K562 (cell line): ENCODE measurements around the gene TAF15. TPM values are rescaled to one million over a fixed set of nuclear protein-coding genes. Genes with fewer than 3 reads are reported as not detected.

Experiments used
- ATAC-seq: fragments of 200-7000 bp; cut with Tn5 transposase; 3 replicates; pipeline ENCODE4 v1.9.1; 2020; ENCODE audit warnings: moderate library complexity
- BruUV-seq: library from RNA; stranded (reverse); fragments of 400-500 nt; replicated peaks from 2 replicates; lab custom pipeline; 2021; lab: Mats Ljungman, UMichigan
- CTCF ChIA-PET: fragments of 300-600 bp; formaldehyde crosslinking; extraction: SDS; loops from one replicate; lab custom pipeline; 2021; ENCODE audit warnings: low intra/inter-chr PET ratio; lab: Yijun Ruan, JAX
- POLR2A ChIA-PET: fragments of 300-600, 350-650 bp; sonication (Branson Sonifier 250); formaldehyde crosslinking; extraction: SDS; loops from one replicate; lab custom pipeline; 2021; ENCODE audit warnings: antibody characterized with exemption, inconsistent platforms; lab: Yijun Ruan, JAX
- DNase-seq, 4 experiments: peaks; one replicate each; pipeline versions ENCODE4 v3.0.0 to v3.0.0-alpha.2; 2011 to 2018; ENCODE audit warnings: low spot score in 3 of 4, mixed read lengths in 3 of 4; ENCODE audit errors: extremely low read depth in 1 of 4
- FAIRE-seq: peaks from 2 replicates; lab custom pipeline; 2011; peaks lifted over from hg19 to GRCh38; lab: Jason Lieb, UNC
- H2AFZ ChIP-seq: 2 replicates; pipeline ENCODE4 v1.6.0; 2011; ENCODE audit warnings: low read depth, low read length, control low read depth, inconsistent platforms
- H3K27ac ChIP-seq: fragments of 200-600 bp; 3 replicates; pipeline ENCODE4 v1.8.0; 2011; ENCODE audit warnings: low read depth, mild to moderate bottlenecking, control low read depth, inconsistent platforms, low read length, moderate library complexity, mixed read lengths; ENCODE audit errors: extremely low read depth
- H3K27me3 ChIP-seq, 2 experiments: fragments of 300-600 bp in 1 of 2; 2 replicates in 1 of 2; 3 replicates in 1 of 2; pipeline versions ENCODE4 v1.6.0 to v1.8.0; 2011; ENCODE audit warnings: inconsistent platforms in 2 of 2, low read length in 2 of 2, mild to moderate bottlenecking in 1 of 2, mixed read lengths in 1 of 2, moderate library complexity in 1 of 2; ENCODE audit not compliant: control insufficient read depth in 2 of 2, insufficient read depth in 2 of 2
- H3K36me3 ChIP-seq: fragments of 300-600 bp; 3 replicates; pipeline ENCODE4 v1.8.0; 2011; ENCODE audit warnings: mild to moderate bottlenecking, low read length, inconsistent platforms; ENCODE audit not compliant: control insufficient read depth, insufficient read depth
- H3K4me1 ChIP-seq, 2 experiments: fragments of 200-600 bp in 1 of 2; replicated peaks in 1 of 2; 2 replicates in 1 of 2; 3 replicates in 1 of 2; pipeline versions ENCODE4 v1.5.1 to v1.8.0; 2011; ENCODE audit warnings: inconsistent platforms in 2 of 2, low read length in 2 of 2, mild to moderate bottlenecking in 1 of 2, mixed read lengths in 1 of 2, moderate library complexity in 1 of 2; ENCODE audit not compliant: control insufficient read depth in 2 of 2, insufficient read depth in 2 of 2
- H3K4me2 ChIP-seq: 2 replicates; pipeline ENCODE4 v1.6.1; 2011; ENCODE audit warnings: low read length, control low read depth, inconsistent platforms, mixed read lengths; ENCODE audit not compliant: insufficient read depth
- H3K4me3 ChIP-seq: fragments of 200-600 bp; sonication (generic), shearing (Covaris generic); 2 replicates; pipeline ENCODE4 v1.5.1; 2016; ENCODE audit warnings: control low read depth, inconsistent platforms
- H3K79me2 ChIP-seq: fragments of 200-600 bp; 3 replicates; pipeline ENCODE4 v1.8.0; 2011; ENCODE audit warnings: low read length, inconsistent platforms; ENCODE audit not compliant: control insufficient read depth, insufficient read depth
- H3K9ac ChIP-seq, 2 experiments: 2 replicates each; pipeline versions ENCODE4 v1.6.0 to v1.6.1; 2011; ENCODE audit warnings: low read depth in 2 of 2, low read length in 2 of 2, control low read depth in 1 of 2, inconsistent platforms in 1 of 2, mild to moderate bottlenecking in 1 of 2, mixed read lengths in 1 of 2; ENCODE audit not compliant: insufficient read depth in 1 of 2
- H3K9me1 ChIP-seq: one replicate; pipeline ENCODE4 v1.6.0; 2011; ENCODE audit warnings: inconsistent platforms, mild to moderate bottlenecking, low read length, moderate library complexity; ENCODE audit not compliant: control insufficient read depth, insufficient read depth
- H3K9me3 ChIP-seq: replicated peaks from 2 replicates; pipeline ENCODE4 v1.5.1; 2011; ENCODE audit warnings: low read depth, low read length, inconsistent platforms; ENCODE audit not compliant: control insufficient read depth, insufficient read depth
- H4K20me1 ChIP-seq: replicated peaks from 2 replicates; pipeline ENCODE4 v1.6.1; 2011; ENCODE audit warnings: low read length, inconsistent platforms, mixed read lengths; ENCODE audit not compliant: control insufficient read depth, insufficient read depth
- BCOR ChIP-seq: fragments of 450-650 bp; IDR thresholded peaks from 2 replicates; pipeline ENCODE4 v1.6.1; 2016
- CBFA2T2 ChIP-seq: fragments of 450-650 bp; conservative IDR thresholded peaks from 2 replicates; pipeline ENCODE4 v1.6.1; 2017; ENCODE audit warnings: mild to moderate bottlenecking
- DACH1 ChIP-seq: fragments of 450-650 bp; IDR thresholded peaks from 2 replicates; pipeline ENCODE4 v1.6.1; 2018; ENCODE audit not compliant: partially characterized antibody
- ETS1 ChIP-seq: conservative IDR thresholded peaks from 2 replicates; pipeline ENCODE4 v1.6.1; 2011; ENCODE audit warnings: low read depth, mild to moderate bottlenecking, low read length; ENCODE audit not compliant: control insufficient read depth
- EZH2 ChIP-seq: IDR thresholded peaks from 2 replicates; pipeline ENCODE4 v1.6.1; 2012; ENCODE audit warnings: low read depth, mild to moderate bottlenecking, inconsistent platforms, low read length, borderline replicate concordance
- KDM1A ChIP-seq, 2 experiments: fragments of 450-650 bp; IDR thresholded peaks; 2 replicates each; pipeline ENCODE4 v1.6.1; 2016; ENCODE audit warnings: mild to moderate bottlenecking in 2 of 2
- LCOR ChIP-seq: sonication (generic); formaldehyde crosslinking; IDR thresholded peaks from 2 replicates; pipeline ENCODE4 v1.8.0; 2022; ENCODE audit warnings: mild to moderate bottlenecking, missing genetic modification reagents
- MCM7 ChIP-seq, 2 experiments: fragments of 450-650 bp; IDR thresholded peaks; 2 replicates each; pipeline ENCODE4 v1.6.1; 2016 to 2018
- RBM25 ChIP-seq: fragments of 200-400 bp; formaldehyde crosslinking; IDR thresholded peaks from 2 replicates; pipeline ENCODE4 v1.6.1; 2018; ENCODE audit warnings: low read length, low read depth, moderate library complexity; ENCODE audit not compliant: severe bottlenecking
- SMARCA5 ChIP-seq: fragments of 450-650 bp; IDR thresholded peaks from 2 replicates; pipeline ENCODE4 v1.6.1; 2016
- ZBTB26 ChIP-seq: fragments of 450-650 bp; formaldehyde crosslinking; IDR thresholded peaks from 2 replicates; pipeline ENCODE4 v1.4.0; 2022; ENCODE audit warnings: missing genetic modification characterization
- ZBTB9 ChIP-seq: fragments of 450-650 bp; formaldehyde crosslinking; IDR thresholded peaks from 2 replicates; pipeline ENCODE4 v1.4.0; 2020; ENCODE audit warnings: mild to moderate bottlenecking, moderate library complexity
- ZFP36 ChIP-seq: fragments of 150-350 bp; IDR thresholded peaks from 2 replicates; pipeline ENCODE4 v1.6.1; 2018; ENCODE audit warnings: low read length, low read depth; ENCODE audit not compliant: partially characterized antibody
- ZNF347 ChIP-seq: fragments of 450-650 bp; formaldehyde crosslinking; IDR thresholded peaks from 2 replicates; pipeline ENCODE4 v1.4.0; 2020; ENCODE audit warnings: low read depth, mild to moderate bottlenecking, moderate library complexity
- WGBS: fragments of 100-300 bp; shearing (Covaris generic); methylation state at CpG from one replicate; pipeline ENCODE4 v1.1.6; 2016; ENCODE audit warnings: low coverage, mixed read lengths; ENCODE audit not compliant: insufficient coverage; ENCODE audit errors: missing lambda C conversion rate; 5-methylcytosine and 5-hydroxymethylcytosine counted together
- in situ Hi-C: fragments of 300-500 bp; cut with MboI; formaldehyde crosslinking; loops from 4 replicates; pipeline ENCODE4 v1.15.0; 2018; ENCODE audit warnings: inconsistent platforms, mixed read lengths
- intact Hi-C: fragments of 100-400 bp; cut with micrococcal nuclease; formaldehyde crosslinking; loops from 2 replicates; pipeline ENCODE4 v1.14.2; 2022
- polyA plus RNA-seq, 8 experiments: library from polyadenylated mRNA; depleted of rRNA in 4 of 8; stranded (reverse) in 5 of 8; unstranded in 3 of 8; fragments of >200 nt; fragmentation: Nextera tagmentation in 2 of 8; fragmentation: Illumina TruSeq in 1 of 8; extraction: Ambion mirVana in 2 of 8; extraction: Trizol in 1 of 8; gene quantifications; 2 replicates each; pipeline versions ENCODE4 v1.2.1 to v1.2.3, GENCODE V29; 2011 to 2014; ENCODE audit warnings: inconsistent platforms in 1 of 8, missing spikeins in 1 of 8
- total RNA-seq, 7 experiments: library from RNA; depleted of rRNA in 6 of 7; stranded (reverse); fragments of >200 nt in 6 of 7; fragmentation: Illumina TruSeq in 2 of 7; extraction: Trizol in 2 of 7; gene quantifications; 2 replicates each; pipeline versions ENCODE4 v1.2.1 to v1.2.3, GENCODE V29; 2011 to 2021; ENCODE audit warnings: low replicate concordance in 1 of 7

The TAF15 gene
- total and polyA plus RNA-seq, 9 of the 15 experiments (the other 6 are each of a cell fraction or from before 2014, with no cell fraction given) = 4.1 to 272 (median 56.8) TPM

GRCh38 chr17:35795871-35796265 is 13.4 kb upstream of the TAF15 start:
- Histone ChIP-seq H3K9ac (0 out of 4 replicates have a peak overlapping the region, but pooled peaks of 1 of the 2 experiments have one; percentile 64), H3K9me1 (no peaks in the 10 kb centered on the region), H3K36me3 (no peaks in the 10 kb centered on the region), H4K20me1 (peaks cover 4% of the 10 kb centered on the region; the same call in 1 of the 2 replicates), H3K79me2 (no peaks in the 10 kb centered on the region), H3K4me2 (peak overlapping the region; percentile 59), H2AFZ (no peak overlapping the region), H3K9me3 (no peaks in the 10 kb centered on the region), H3K27me3 (peaks cover 48 to 72% of the 10 kb centered on the region in 2 experiments), H3K4me3 (no peak overlapping the region; the same call in 1 of the 2 replicates), H3K27ac (no peak overlapping the region), H3K4me1 (peaks cover 0 to 14% of the 10 kb centered on the region in 2 experiments; a peak in 4 of 5 replicates)
- ATAC-seq (no peak), DNase-seq (no peak), FAIRE-seq (no peak)
- CTCF ChIA-PET = no interaction called here
- peak; percentile 73 for TF ChIP-seq BCOR
- no peak for TF ChIP-seq EZH2
- TF ChIP-seq ZFP36 = peak; percentile 80
- 0 out of 2 replicates have a peak, but pooled peaks have one; percentile 13 for TF ChIP-seq SMARCA5
- TF ChIP-seq KDM1A (IDR thresholded peaks at IDR 0.05) = peak; percentile 9 to 12; a peak in 1 of 4 replicates
- TF ChIP-seq RBM25 = peak; percentile 83
- in situ Hi-C loops (no loop called here), intact Hi-C loops (no loop called here)
- 7% methylated on average over 8 of the region's 8 CpGs for WGBS
- BruUV-seq = no TSS peak
- POLR2A ChIA-PET = interaction anchor here (0.7 to 2.0 kb wide), 3 partner anchors 10 to 302 kb away, joined by 4 to 13 read pairs (median 5); partner anchors contain the start of gene TAF15

GRCh38 chr17:35796942-35797341 is 12.3 kb upstream of the TAF15 start:
- ATAC-seq (no peak), DNase-seq (no peak), FAIRE-seq (no peak)
- POLR2A ChIA-PET = interaction anchor here (2.0 kb wide), 1 partner anchor 12 kb away, joined by 13 read pairs; the partner anchor contains the start of gene TAF15
- in situ Hi-C loops (no loop called here), intact Hi-C loops (no loop called here)
- no peaks in the 10 kb centered on the region for H3K36me3 ChIP-seq
- no peaks in the 10 kb centered on the region for H3K9me3 ChIP-seq
- no peak overlapping the region for H2AFZ ChIP-seq
- no peak overlapping the region for H3K4me2 ChIP-seq
- no peaks in the 10 kb centered on the region for H3K79me2 ChIP-seq
- H3K27ac ChIP-seq = no peak overlapping the region
- CTCF ChIA-PET = no interaction called here
- no peak overlapping the region for H3K9ac ChIP-seq
- 0% methylated on average over 1 of the region's 1 CpG for WGBS
- no peaks in the 10 kb centered on the region for H3K9me1 ChIP-seq
- BruUV-seq = no TSS peak
- H3K27me3 ChIP-seq = peaks cover 44 to 67% of the 10 kb centered on the region in 2 experiments
- H3K4me1 ChIP-seq = peaks cover 2 to 14% of the 10 kb centered on the region in 2 experiments
- H4K20me1 ChIP-seq = peaks cover 4% of the 10 kb centered on the region; the same call in 1 of the 2 replicates
- H3K4me3 ChIP-seq = no peak overlapping the region
- TF ChIP-seq ZBTB26 (CRISPR knock-in tag) (no peak), LCOR (CRISPR knock-in tag) (no peak), DACH1 (no peak), CBFA2T2 (no peak), MCM7 (IDR thresholded peaks at IDR 0.05) (no peak), ETS1 (no peak), ZBTB9 (no peak), ZNF347 (CRISPR knock-in tag) (no peak)
